Measurements from ENCODE around the gene LAMA5.

Gene LAMA5

DNA sequence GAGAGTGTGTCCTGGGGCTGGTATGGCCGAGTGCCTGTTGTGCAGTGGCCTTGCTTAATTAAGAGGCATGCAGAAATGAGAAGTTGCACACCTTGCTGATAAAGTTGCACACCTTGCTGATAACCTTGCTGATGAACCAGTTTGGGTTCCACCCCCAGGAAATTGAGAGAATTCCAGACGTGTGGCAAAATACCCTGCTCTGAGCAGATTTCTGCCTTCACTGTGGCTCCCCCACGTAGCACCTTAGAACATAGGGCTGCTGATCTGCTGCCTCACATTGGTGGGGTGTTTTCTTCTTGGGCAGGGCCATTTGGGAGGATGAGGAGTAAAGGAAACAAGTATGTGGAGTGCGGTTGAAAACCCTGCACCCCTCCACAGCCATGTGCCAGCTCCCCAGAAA, 86.8 kb downstream of the LAMA5 start:
- CTCF ChIA-PET, result interaction anchor here (1.3 kb wide), 1 partner anchor 21 kb away, joined by 6 read pairs; no protein-coding TSS in a partner anchor
- TF ChIP-seq, protein P1, sequence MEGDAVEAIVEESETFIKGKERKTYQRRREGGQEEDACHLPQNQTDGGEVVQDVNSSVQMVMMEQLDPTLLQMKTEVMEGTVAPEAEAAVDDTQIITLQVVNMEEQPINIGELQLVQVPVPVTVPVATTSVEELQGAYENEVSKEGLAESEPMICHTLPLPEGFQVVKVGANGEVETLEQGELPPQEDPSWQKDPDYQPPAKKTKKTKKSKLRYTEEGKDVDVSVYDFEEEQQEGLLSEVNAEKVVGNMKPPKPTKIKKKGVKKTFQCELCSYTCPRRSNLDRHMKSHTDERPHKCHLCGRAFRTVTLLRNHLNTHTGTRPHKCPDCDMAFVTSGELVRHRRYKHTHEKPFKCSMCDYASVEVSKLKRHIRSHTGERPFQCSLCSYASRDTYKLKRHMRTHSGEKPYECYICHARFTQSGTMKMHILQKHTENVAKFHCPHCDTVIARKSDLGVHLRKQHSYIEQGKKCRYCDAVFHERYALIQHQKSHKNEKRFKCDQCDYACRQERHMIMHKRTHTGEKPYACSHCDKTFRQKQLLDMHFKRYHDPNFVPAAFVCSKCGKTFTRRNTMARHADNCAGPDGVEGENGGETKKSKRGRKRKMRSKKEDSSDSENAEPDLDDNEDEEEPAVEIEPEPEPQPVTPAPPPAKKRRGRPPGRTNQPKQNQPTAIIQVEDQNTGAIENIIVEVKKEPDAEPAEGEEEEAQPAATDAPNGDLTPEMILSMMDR (IDR thresholded peaks at IDR 0.05; ENCODE audit: control extremely low read depth, extremely low read depth, low read depth, missing control alignments), result no peak
- POLR2A ChIA-PET, result no interaction called here
- no peak for DNase-seq (ENCODE audit: extremely low spot score)

GRCh38 chr20:62277253-62277652, 89.9 kb downstream of the LAMA5 start:
- CTCF ChIA-PET, result interaction anchor here (0.8 kb wide), 1 partner anchor 24 kb away, joined by 3 read pairs; no protein-coding TSS in a partner anchor
- TF ChIP-seq, protein P1 (IDR thresholded peaks at IDR 0.05; ENCODE audit: control extremely low read depth, extremely low read depth, low read depth, missing control alignments), result no peak
- DNase-seq (ENCODE audit: extremely low spot score), result no peak
- POLR2A ChIA-PET, result no interaction called here

DNA sequence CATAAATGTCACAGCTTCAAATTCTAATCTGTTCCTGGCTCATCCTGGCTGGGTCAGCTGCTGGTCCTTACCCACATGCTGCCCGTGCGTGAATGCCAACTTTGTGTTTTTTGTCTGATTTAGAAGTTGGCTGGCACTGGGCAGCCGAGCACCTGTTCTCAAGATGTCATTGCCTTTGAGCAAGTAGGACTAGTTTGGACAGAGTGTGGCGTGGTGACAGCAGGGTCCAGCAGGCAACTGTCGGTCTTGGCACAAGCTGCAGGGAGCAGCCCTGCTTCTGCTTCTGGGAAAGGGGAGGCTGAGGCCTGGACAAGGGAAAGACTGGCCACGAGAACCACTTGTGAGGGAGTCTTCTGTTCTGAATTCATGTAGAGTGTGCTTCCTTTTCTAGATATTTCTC, 90.7 kb downstream of the LAMA5 start:
- DNase-seq (ENCODE audit: extremely low spot score), result no peak
- TF ChIP-seq, protein P1 (IDR thresholded peaks at IDR 0.05; ENCODE audit: control extremely low read depth, extremely low read depth, low read depth, missing control alignments), result no peak
- ChIA-PET CTCF (no interaction called here), POLR2A (no interaction called here)

DNA sequence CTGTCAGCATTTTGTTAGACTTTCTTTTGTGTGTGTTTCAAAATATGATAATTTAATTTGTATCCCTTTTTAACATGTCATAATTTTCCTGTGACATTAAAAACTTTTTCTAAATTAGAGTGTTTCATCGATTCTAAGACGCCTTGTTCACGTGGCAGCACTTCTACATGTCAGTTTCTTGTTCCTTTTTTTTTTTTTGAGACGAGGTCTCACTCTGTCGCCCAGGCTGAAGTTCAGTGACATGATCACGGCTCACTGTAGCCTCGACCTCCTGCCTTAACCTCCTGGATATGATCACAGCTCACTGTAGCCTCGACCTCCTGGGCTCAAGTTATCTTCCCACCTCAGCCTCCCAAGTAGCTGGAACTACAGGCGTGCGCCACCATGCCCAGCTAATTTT, 91.9 kb downstream of the LAMA5 start:
- CTCF ChIA-PET, result interaction anchor here (1.5 to 1.6 kb wide), 2 partner anchors 107 to 225 kb away, joined by 3 to 4 read pairs; no protein-coding TSS in a partner anchor
- POLR2A ChIA-PET, result no interaction called here
- TF ChIP-seq, protein P1 (IDR thresholded peaks at IDR 0.05; ENCODE audit: control extremely low read depth, extremely low read depth, low read depth, missing control alignments), result no peak
- no peak for DNase-seq (ENCODE audit: extremely low spot score)

DNA sequence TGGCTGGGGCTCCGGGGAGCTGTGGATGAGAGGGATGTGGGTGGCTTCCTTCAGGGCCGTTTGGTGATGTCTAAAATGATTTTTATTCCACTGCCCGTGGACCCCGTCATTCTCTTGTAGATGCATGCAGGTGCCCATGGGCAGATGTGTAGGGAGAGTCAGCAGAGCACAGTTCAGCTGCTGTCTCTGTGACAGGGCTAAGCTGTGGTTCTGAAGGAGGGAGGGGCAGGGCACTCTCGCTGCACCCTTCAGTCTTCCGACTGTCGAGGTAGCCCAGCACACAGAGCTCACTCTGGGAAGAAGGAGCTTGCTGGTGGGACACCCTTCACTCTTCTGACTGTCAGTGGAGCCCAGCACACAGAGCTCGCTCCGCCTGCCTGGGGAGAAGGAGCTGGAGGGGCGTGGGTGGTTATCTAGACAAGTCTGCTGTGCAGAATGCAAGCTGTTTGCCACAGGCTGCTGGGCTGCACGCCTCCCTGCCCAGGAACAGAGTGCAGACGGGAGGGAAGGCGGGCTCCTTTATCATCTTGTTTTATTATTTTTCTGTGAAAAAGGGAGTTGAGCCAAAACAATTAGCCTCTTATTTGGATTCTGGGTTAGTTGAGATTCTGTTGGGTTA, 92.7 kb downstream of the LAMA5 start:
- POLR2A ChIA-PET, result no interaction called here
- CTCF ChIA-PET, result interaction anchor here (1.5 to 1.6 kb wide), 2 partner anchors 108 to 226 kb away, joined by 3 to 4 read pairs; no protein-coding TSS in a partner anchor
- TF ChIP-seq, protein P1 (IDR thresholded peaks at IDR 0.05; ENCODE audit: control extremely low read depth, extremely low read depth, low read depth, missing control alignments), result no peak
- DNase-seq (ENCODE audit: extremely low spot score), result no peak

- ChIA-PET CTCF (interaction anchor here (0.9 to 1.6 kb wide), 2 partner anchors 10 to 227 kb away, joined by 3 read pairs; no protein-coding TSS in a partner anchor), POLR2A (no interaction called here)
- TF ChIP-seq, protein P1 (IDR thresholded peaks at IDR 0.05; ENCODE audit: control extremely low read depth, extremely low read depth, low read depth, missing control alignments), result no peak
- no peak for DNase-seq (ENCODE audit: extremely low spot score)
These were observed 93.7 kb downstream of the LAMA5 start for GRCh38 chr20:62273416-62273815.
